A673 (cell line): ENCODE data around the gene ADAP2.

Experiments used
- EZH2 ChIP-seq: fragments of 200-600 bp; sonication (generic); IDR thresholded peaks from 2 replicates; pipeline ENCODE4 v1.6.1; 2017; ENCODE audit warnings: borderline replicate concordance, low read depth, mild to moderate bottlenecking, mixed read lengths, antibody characterized with exemption, low read length; ENCODE audit not compliant: poor library complexity, severe bottlenecking
- TF ChIP-seq, protein P1 (sequence below): fragments of 300-800, 200-600 bp; sonication (generic); conservative IDR thresholded peaks from 2 replicates; pipeline ENCODE4 v1.5.1; 2017; ENCODE audit warnings: low read depth, mild to moderate bottlenecking, antibody characterized with exemption, low read length, moderate library complexity, mixed read lengths

GRCh38 chr17:30950669-30951399, 29.1 kb downstream of the ADAP2 start:
- TF ChIP-seq, protein P1, sequence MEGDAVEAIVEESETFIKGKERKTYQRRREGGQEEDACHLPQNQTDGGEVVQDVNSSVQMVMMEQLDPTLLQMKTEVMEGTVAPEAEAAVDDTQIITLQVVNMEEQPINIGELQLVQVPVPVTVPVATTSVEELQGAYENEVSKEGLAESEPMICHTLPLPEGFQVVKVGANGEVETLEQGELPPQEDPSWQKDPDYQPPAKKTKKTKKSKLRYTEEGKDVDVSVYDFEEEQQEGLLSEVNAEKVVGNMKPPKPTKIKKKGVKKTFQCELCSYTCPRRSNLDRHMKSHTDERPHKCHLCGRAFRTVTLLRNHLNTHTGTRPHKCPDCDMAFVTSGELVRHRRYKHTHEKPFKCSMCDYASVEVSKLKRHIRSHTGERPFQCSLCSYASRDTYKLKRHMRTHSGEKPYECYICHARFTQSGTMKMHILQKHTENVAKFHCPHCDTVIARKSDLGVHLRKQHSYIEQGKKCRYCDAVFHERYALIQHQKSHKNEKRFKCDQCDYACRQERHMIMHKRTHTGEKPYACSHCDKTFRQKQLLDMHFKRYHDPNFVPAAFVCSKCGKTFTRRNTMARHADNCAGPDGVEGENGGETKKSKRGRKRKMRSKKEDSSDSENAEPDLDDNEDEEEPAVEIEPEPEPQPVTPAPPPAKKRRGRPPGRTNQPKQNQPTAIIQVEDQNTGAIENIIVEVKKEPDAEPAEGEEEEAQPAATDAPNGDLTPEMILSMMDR, result no peak
- TF ChIP-seq EZH2, result no peak
